Loucy (cell line): ENCODE data around the gene ZBTB48.

Experiments used
- H2AFZ ChIP-seq: fragments of 200-600 bp; sonication (generic); 2 replicates; pipeline ENCODE4 v1.6.0; 2016; ENCODE audit warnings: antibody characterized with exemption, mild to moderate bottlenecking, low read length, moderate library complexity
- H3F3A ChIP-seq: fragments of 200-600 bp; 2 replicates; pipeline ENCODE4 v1.6.0; 2016; ENCODE audit warnings: antibody characterized with exemption, low read depth, mild to moderate bottlenecking
- H3K27me3 ChIP-seq: fragments of 200-600 bp; sonication (generic); 2 replicates; pipeline ENCODE4 v1.6.1; 2014; ENCODE audit warnings: low read length, mild to moderate bottlenecking; ENCODE audit not compliant: insufficient read depth, poor library complexity, severe bottlenecking
- H3K36me3 ChIP-seq: fragments of 200-600 bp; sonication (generic); 2 replicates; pipeline ENCODE4 v1.6.1; 2016; ENCODE audit warnings: low read length; ENCODE audit not compliant: insufficient read depth
- H3K4me1 ChIP-seq: fragments of 200-600 bp; sonication (generic); 2 replicates; pipeline ENCODE4 v1.5.1; 2014; ENCODE audit warnings: low read length, mild to moderate bottlenecking; ENCODE audit not compliant: insufficient read depth, poor library complexity, severe bottlenecking
- H3K4me2 ChIP-seq: fragments of 200-600 bp; sonication (generic); 2 replicates; pipeline ENCODE4 v1.6.0; 2014; ENCODE audit warnings: antibody characterized with exemption, low read length, low read depth, mild to moderate bottlenecking; ENCODE audit not compliant: poor library complexity, severe bottlenecking
- H3K4me3 ChIP-seq: fragments of 200-600 bp; sonication (generic); 2 replicates; pipeline ENCODE4 v1.5.1; 2014; ENCODE audit warnings: low read length, mild to moderate bottlenecking, mixed read lengths; ENCODE audit not compliant: poor library complexity, severe bottlenecking
- H3K79me2 ChIP-seq: fragments of 200-600 bp; sonication (generic); 2 replicates; pipeline ENCODE4 v1.6.1; 2014; ENCODE audit warnings: low read length; ENCODE audit not compliant: insufficient read depth
- H3K9ac ChIP-seq: fragments of 200-600 bp; sonication (generic); 2 replicates; pipeline ENCODE4 v1.6.0; 2014; ENCODE audit warnings: mild to moderate bottlenecking, low read depth, low read length, moderate library complexity; ENCODE audit not compliant: poor library complexity, severe bottlenecking
- H3K9me2 ChIP-seq: fragments of 200-600 bp; sonication (generic); replicated peaks from 2 replicates; pipeline ENCODE4 v1.6.1; 2016; ENCODE audit warnings: low read depth, low read length, mixed read lengths
- H3K9me3 ChIP-seq: fragments of 200-600 bp; sonication (generic); 2 replicates; pipeline ENCODE4 v1.6.1; 2014; ENCODE audit warnings: mild to moderate bottlenecking, antibody characterized with exemption, low read length, low read depth; ENCODE audit not compliant: insufficient read depth
- H4K20me1 ChIP-seq: fragments of 200-600 bp; sonication (generic); 2 replicates; pipeline ENCODE4 v1.6.0; 2014; ENCODE audit warnings: antibody characterized with exemption, low read length, mild to moderate bottlenecking; ENCODE audit not compliant: insufficient read depth, poor library complexity, severe bottlenecking
- CTCF ChIP-seq: fragments of 200-600 bp; sonication (generic); conservative IDR thresholded peaks from 2 replicates; pipeline ENCODE4 v1.5.1; 2014; ENCODE audit warnings: mild to moderate bottlenecking, antibody characterized with exemption, low read length
- EZH2phosphoT487 ChIP-seq: fragments of 200-600 bp; IDR thresholded peaks from 2 replicates; pipeline ENCODE4 v1.6.1; 2018; ENCODE audit warnings: antibody characterized with exemption, mild to moderate bottlenecking, moderate library complexity, borderline replicate concordance

ZBTB48 gene

DNA sequence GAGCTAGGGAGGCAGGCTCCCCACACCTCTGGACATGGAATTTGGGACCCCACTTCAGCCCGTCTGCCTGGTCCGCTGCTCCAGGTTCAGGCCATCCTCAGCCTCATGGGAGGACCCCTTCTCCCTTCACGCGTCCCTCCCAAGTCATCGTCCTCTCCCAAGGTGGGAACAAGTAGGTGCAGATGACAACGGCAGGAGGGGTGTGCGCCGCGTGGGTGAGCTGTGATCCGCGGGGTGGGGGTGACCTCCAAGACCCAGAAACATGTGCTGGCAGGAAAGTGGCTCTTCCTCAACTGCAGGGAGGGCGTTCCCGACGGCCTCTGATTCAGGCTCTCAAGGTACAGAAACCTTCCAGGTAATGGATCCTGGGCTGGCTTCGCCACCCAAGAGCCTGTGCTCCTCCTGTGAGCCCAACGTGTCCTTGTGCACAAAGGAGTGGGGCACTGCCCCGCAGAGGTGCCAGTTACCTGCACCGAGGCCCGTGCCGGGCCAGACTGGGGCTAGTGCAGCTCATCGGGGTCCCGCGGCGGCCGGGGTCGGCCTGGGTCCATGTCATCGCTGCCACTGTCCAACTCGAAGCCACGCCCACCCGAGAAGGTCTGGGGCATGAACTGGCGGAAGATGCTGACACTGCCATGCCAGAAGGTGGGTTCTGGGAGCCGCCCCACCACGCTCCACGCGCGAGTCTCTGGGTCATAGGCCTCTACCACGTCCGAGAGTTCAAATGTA, 13.2 kb downstream of the ZBTB48 start:
- H3K79me2 ChIP-seq, result peaks cover 25% of the 10 kb centered on the region
- peaks cover 72% of the 10 kb centered on the region; the same call in 1 of the 2 replicates for H3K36me3 ChIP-seq
- TF ChIP-seq EZH2phosphoT487, result no peak
- H3K9ac ChIP-seq, result no peak overlapping the region
- peaks cover 9% of the 10 kb centered on the region for H3K4me1 ChIP-seq
- H3K4me3 ChIP-seq, result no peak overlapping the region
- H3K9me3 ChIP-seq, result no peaks in the 10 kb centered on the region
- no peaks in the 10 kb centered on the region for H3K27me3 ChIP-seq
- no peak overlapping the region for H3K4me2 ChIP-seq
- no peak overlapping the region for H2AFZ ChIP-seq
- no peaks in the 10 kb centered on the region for H3F3A ChIP-seq
- no peaks in the 10 kb centered on the region for H3K9me2 ChIP-seq
- peaks cover 21% of the 10 kb centered on the region for H4K20me1 ChIP-seq

DNA sequence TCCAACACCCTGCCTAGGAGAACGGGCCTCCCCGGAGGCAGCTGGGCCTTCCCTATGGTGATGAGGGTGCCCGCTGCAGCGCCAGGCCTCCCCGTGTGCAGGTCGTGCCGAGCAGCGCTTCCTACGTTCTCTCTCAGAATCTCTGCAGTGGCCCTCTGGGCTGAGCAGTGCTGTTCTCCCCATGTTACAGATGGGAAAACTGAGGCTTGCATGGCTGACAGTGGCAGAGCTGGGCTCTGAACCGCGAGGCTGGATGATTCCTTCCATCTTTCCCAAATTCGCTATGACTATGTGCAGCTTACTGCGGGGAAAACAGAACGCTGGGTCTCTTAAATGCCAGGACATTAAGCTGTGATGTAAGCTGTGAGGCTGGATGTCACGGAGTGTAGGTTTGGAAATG, 14.0 kb downstream of the ZBTB48 start:
- H3K79me2 ChIP-seq, result peaks cover 33% of the 10 kb centered on the region
- peaks cover 70% of the 10 kb centered on the region; the same call in 1 of the 2 replicates for H3K36me3 ChIP-seq

DNA sequence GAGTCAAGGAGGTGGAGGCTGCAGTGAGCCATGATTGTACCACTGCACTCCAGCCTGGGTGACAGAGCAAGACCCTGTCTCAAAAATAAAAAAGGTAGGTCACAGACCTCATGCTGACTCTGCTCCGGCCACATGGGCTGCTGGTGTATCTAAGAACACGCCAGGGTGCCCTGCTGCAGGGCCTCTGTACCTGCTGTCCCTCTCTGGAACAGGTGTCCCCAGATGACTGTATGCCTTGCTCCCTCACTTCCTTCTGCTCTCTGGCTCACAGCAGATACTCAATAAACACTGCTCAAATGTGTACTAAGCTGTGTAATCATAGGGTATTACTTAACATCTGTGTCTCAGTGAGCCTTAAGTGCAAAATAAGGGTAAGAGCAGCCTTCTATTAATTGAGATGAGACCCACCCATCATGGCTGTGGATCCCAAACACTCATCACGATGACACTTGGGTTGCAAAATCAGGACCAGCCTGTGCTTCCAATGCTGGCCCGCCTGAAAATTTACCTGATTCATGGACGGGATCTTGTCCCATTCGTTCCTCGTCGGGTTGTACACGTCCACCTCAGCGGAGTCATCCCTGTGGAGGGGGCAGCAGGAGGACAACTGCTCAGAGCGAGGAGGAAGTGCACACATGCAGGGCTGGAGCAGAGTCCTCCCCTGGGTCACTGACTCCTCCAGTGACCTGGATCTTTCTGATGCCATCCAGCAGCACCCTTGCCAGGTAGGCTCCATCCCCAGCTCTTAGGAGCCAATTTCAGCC, 15.4 kb downstream of the ZBTB48 start:
- no peaks in the 10 kb centered on the region for H3K9me2 ChIP-seq
- H4K20me1 ChIP-seq, result peaks cover 31% of the 10 kb centered on the region
- H3K4me2 ChIP-seq, result no peak overlapping the region
- H2AFZ ChIP-seq, result no peak overlapping the region
- peaks cover 45% of the 10 kb centered on the region for H3K79me2 ChIP-seq
- no peaks in the 10 kb centered on the region for H3F3A ChIP-seq
- no peak overlapping the region for H3K9ac ChIP-seq
- no peak overlapping the region for H3K4me3 ChIP-seq
- H3K9me3 ChIP-seq, result no peaks in the 10 kb centered on the region
- H3K4me1 ChIP-seq, result peaks cover 21% of the 10 kb centered on the region
- H3K27me3 ChIP-seq, result no peaks in the 10 kb centered on the region
- peaks cover 59% of the 10 kb centered on the region; the same call in 1 of the 2 replicates for H3K36me3 ChIP-seq
- no peak for TF ChIP-seq CTCF
- TF ChIP-seq EZH2phosphoT487, result no peak

More for the DNA sequence above, 14.0 kb downstream of the ZBTB48 start:
- Histone ChIP-seq H4K20me1 (peaks cover 22% of the 10 kb centered on the region), H3K4me1 (peaks cover 12% of the 10 kb centered on the region), H3K9me2 (no peaks in the 10 kb centered on the region), H3K4me2 (no peak overlapping the region), H3F3A (no peaks in the 10 kb centered on the region), H3K9ac (no peak overlapping the region), H3K4me3 (no peak overlapping the region), H2AFZ (no peak overlapping the region), H3K9me3 (no peaks in the 10 kb centered on the region), H3K27me3 (no peaks in the 10 kb centered on the region)
- TF ChIP-seq EZH2phosphoT487 (no peak), CTCF (no peak)
